Hepatic stellate cell (primary cell): ENCODE measurements around the gene AGAP3.

ENCODE experiments used
- DNase-seq: peaks from one replicate; pipeline ENCODE4 v3.0.0; 2011; ENCODE audit warnings: low spot score

AGAP3 gene

GRCh38 chr7:151167197-151167961, 81.1 kb downstream of the AGAP3 start, which contains the start of gene GBX1:
Gene GBX1, minus strand, starts transcription at chr7:151167694. Its CDS starts 146 bp downstream, at chr7:151167548.
- DNase-seq: peak; percentile 41

GRCh38 chr7:151168003-151168786, 81.9 kb downstream of the AGAP3 start:
- DNase-seq: no peak

GRCh38 chr7:151168787-151169162, 82.5 kb downstream of the AGAP3 start:
- no peak for DNase-seq

- DNase-seq: peak; percentile 81
Observed at GRCh38 chr7:151172273-151173141, 86.2 kb downstream of the AGAP3 start.

- DNase-seq: no peak
Observed at GRCh38 chr7:151173386-151174245, 87.3 kb downstream of the AGAP3 start.

GRCh38 chr7:151174246-151175046, 88.2 kb downstream of the AGAP3 start:
- DNase-seq: no peak

- DNase-seq: no peak
Observed at GRCh38 chr7:151175047-151175792, 88.9 kb downstream of the AGAP3 start.

- DNase-seq: no peak
Observed at GRCh38 chr7:151175793-151176311, 89.6 kb downstream of the AGAP3 start.

GRCh38 chr7:151176401-151176800, 90.1 kb downstream of the AGAP3 start:
- no peak for DNase-seq

- DNase-seq: no peak
Observed at GRCh38 chr7:151177310-151177709, 91.0 kb downstream of the AGAP3 start.

GRCh38 chr7:151178236-151178635, 92.0 kb downstream of the AGAP3 start:
- no peak for DNase-seq

- DNase-seq: no peak
Observed at GRCh38 chr7:151178831-151179230, 92.6 kb downstream of the AGAP3 start.

GRCh38 chr7:151179287-151179860, 93.1 kb downstream of the AGAP3 start:
- no peak for DNase-seq

GRCh38 chr7:151179946-151180345, 93.7 kb downstream of the AGAP3 start:
- no peak for DNase-seq

- no peak for DNase-seq
Observed at GRCh38 chr7:151181011-151181431, 94.7 kb downstream of the AGAP3 start.

GRCh38 chr7:151185762-151186639, 99.7 kb downstream of the AGAP3 start:
- no peak for DNase-seq

- DNase-seq: no peak
Observed at GRCh38 chr7:151186640-151187408, 100.5 kb downstream of the AGAP3 start, which contains the start of gene ASB10. Gene ASB10, minus strand, starts transcription at chr7:151187250. Its CDS starts 120 bp downstream, at chr7:151187130.
